Gastrocnemius medialis (tissue), 4 donors: ENCODE measurements around the gene TMPRSS4.

Experiments used
- POLR2A ChIP-seq, 2 donors: fragments of 450-650 bp; IDR thresholded peaks; one replicate each; pipeline ENCODE4 v1.6.1; 2017; ENCODE audit warnings: antibody characterized with exemption in 2 of 2, mild to moderate bottlenecking in 2 of 2, moderate library complexity in 2 of 2
- TF ChIP-seq, protein P1 (sequence below), 5 experiments: fragments of 450-650 bp in 3 of 5; fragments of 200-600 bp in 2 of 5; sonication (generic) in 2 of 5; IDR thresholded peaks in 4 of 5; conservative IDR thresholded peaks in 1 of 5; 1 replicate in 4 of 5; 2 replicates in 1 of 5; pipeline ENCODE4 v1.5.1; 2016 to 2019; ENCODE audit warnings: antibody characterized with exemption in 5 of 5, mild to moderate bottlenecking in 3 of 5, moderate library complexity in 3 of 5

GRCh38 chr11:118109231-118109630, 32.4 kb downstream of the TMPRSS4 start:
- TF ChIP-seq, protein P1, sequence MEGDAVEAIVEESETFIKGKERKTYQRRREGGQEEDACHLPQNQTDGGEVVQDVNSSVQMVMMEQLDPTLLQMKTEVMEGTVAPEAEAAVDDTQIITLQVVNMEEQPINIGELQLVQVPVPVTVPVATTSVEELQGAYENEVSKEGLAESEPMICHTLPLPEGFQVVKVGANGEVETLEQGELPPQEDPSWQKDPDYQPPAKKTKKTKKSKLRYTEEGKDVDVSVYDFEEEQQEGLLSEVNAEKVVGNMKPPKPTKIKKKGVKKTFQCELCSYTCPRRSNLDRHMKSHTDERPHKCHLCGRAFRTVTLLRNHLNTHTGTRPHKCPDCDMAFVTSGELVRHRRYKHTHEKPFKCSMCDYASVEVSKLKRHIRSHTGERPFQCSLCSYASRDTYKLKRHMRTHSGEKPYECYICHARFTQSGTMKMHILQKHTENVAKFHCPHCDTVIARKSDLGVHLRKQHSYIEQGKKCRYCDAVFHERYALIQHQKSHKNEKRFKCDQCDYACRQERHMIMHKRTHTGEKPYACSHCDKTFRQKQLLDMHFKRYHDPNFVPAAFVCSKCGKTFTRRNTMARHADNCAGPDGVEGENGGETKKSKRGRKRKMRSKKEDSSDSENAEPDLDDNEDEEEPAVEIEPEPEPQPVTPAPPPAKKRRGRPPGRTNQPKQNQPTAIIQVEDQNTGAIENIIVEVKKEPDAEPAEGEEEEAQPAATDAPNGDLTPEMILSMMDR (IDR thresholded peaks at IDR 0.05 in 4 of 5, conservative IDR thresholded peaks at IDR 0.05 in 1 of 5), result no peak
- no peak for TF ChIP-seq POLR2A (IDR thresholded peaks at IDR 0.05)
